ENCODE data around the gene FMO3. TPM values are rescaled to one million over a fixed set of nuclear protein-coding genes. Genes with fewer than 3 reads are reported as not detected.

FMO3 gene
- total RNA-seq, 1 donor from 2014 or later: 1.3 TPM

GRCh38 chr1:171062902-171063301, 27.8 kb upstream of the FMO3 start:
- H3K27ac ChIP-seq (replicated peaks): no peak overlapping the region
- intact Hi-C loops (cut with micrococcal nuclease): no loop called here

GRCh38 chr1:171075041-171075440, 15.7 kb upstream of the FMO3 start:
- no peak for DNase-seq
- no peak for TF ChIP-seq CTCF (IDR thresholded peaks at IDR 0.05; ENCODE audit: borderline replicate concordance)
- H3K4me3 ChIP-seq: no peak overlapping the region
- no peaks in the 10 kb centered on the region for H3K9me3 ChIP-seq (replicated peaks)
- no peak overlapping the region for H3K27ac ChIP-seq (replicated peaks)
- no peaks in the 10 kb centered on the region for H3K36me3 ChIP-seq
- intact Hi-C loops (cut with micrococcal nuclease): no loop called here
- H3K27me3 ChIP-seq (ENCODE audit: low read depth): no peaks in the 10 kb centered on the region
- no peaks in the 10 kb centered on the region for H3K4me1 ChIP-seq

More at GRCh38 chr1:171062902-171063301, 27.8 kb upstream of the FMO3 start:
- no peak overlapping the region for H3K4me3 ChIP-seq
- DNase-seq: no peak
- no peaks in the 10 kb centered on the region for H3K36me3 ChIP-seq
- no peak for TF ChIP-seq CTCF (IDR thresholded peaks at IDR 0.05; ENCODE audit: borderline replicate concordance)
- no peaks in the 10 kb centered on the region for H3K4me1 ChIP-seq
- H3K27me3 ChIP-seq (ENCODE audit: low read depth): no peaks in the 10 kb centered on the region
- H3K9me3 ChIP-seq (replicated peaks): peaks cover 13% of the 10 kb centered on the region

- H3K36me3 ChIP-seq: no peaks in the 10 kb centered on the region
- TF ChIP-seq CTCF (IDR thresholded peaks at IDR 0.05; ENCODE audit: borderline replicate concordance): peak; percentile 68
- H3K4me1 ChIP-seq: peaks cover 37% of the 10 kb centered on the region
- H3K4me3 ChIP-seq: no peak overlapping the region
- peak overlapping the region; percentile 71 for H3K27ac ChIP-seq (replicated peaks)
- intact Hi-C loops (cut with micrococcal nuclease): loop anchor here (5.0 kb wide), 2 partner anchors 106 to 146 kb away; partner anchors contain the start of gene FMO2
- no peaks in the 10 kb centered on the region for H3K27me3 ChIP-seq (ENCODE audit: low read depth)
- no peaks in the 10 kb centered on the region for H3K9me3 ChIP-seq (replicated peaks)
- no peak for DNase-seq
Observed at GRCh38 chr1:171081314-171081753, 9.4 kb upstream of the FMO3 start.

GRCh38 chr1:171081763-171082201, 8.9 kb upstream of the FMO3 start:
- no peak overlapping the region for H3K4me3 ChIP-seq
- H3K27ac ChIP-seq (replicated peaks): peak overlapping the region; percentile 71
- TF ChIP-seq CTCF (IDR thresholded peaks at IDR 0.05; ENCODE audit: borderline replicate concordance): no peak
- no peaks in the 10 kb centered on the region for H3K9me3 ChIP-seq (replicated peaks)
- peaks cover 37% of the 10 kb centered on the region for H3K4me1 ChIP-seq
- intact Hi-C loops (cut with micrococcal nuclease): loop anchor here (5.0 kb wide), 2 partner anchors 106 to 146 kb away; partner anchors contain the start of gene FMO2
- no peaks in the 10 kb centered on the region for H3K36me3 ChIP-seq
- no peaks in the 10 kb centered on the region for H3K27me3 ChIP-seq (ENCODE audit: low read depth)
- DNase-seq: no peak

GRCh38 chr1:171082606-171083005, 8.1 kb upstream of the FMO3 start:
- no peaks in the 10 kb centered on the region for H3K27me3 ChIP-seq (ENCODE audit: low read depth)
- peak overlapping the region; percentile 71 for H3K27ac ChIP-seq (replicated peaks)
- intact Hi-C loops (cut with micrococcal nuclease): loop anchor here (5.0 kb wide), 2 partner anchors 105 to 145 kb away; partner anchors contain the start of gene FMO2
- H3K9me3 ChIP-seq (replicated peaks): no peaks in the 10 kb centered on the region
- H3K4me1 ChIP-seq: peaks cover 37% of the 10 kb centered on the region
- no peak overlapping the region for H3K4me3 ChIP-seq
- no peak for TF ChIP-seq CTCF (IDR thresholded peaks at IDR 0.05; ENCODE audit: borderline replicate concordance)
- no peak for DNase-seq
- no peaks in the 10 kb centered on the region for H3K36me3 ChIP-seq
